GM21526 (cell line): ENCODE results near the gene CNPPD1.

ENCODE experiments used
- ATAC-seq: cut with Tn5 transposase; IDR thresholded peaks from one replicate; pipeline ENCODE4 v1.9.1; 2021; ENCODE audit warnings: moderate library complexity; ENCODE audit not compliant: unreplicated experiment, low FRiP score

CNPPD1 gene

DNA sequence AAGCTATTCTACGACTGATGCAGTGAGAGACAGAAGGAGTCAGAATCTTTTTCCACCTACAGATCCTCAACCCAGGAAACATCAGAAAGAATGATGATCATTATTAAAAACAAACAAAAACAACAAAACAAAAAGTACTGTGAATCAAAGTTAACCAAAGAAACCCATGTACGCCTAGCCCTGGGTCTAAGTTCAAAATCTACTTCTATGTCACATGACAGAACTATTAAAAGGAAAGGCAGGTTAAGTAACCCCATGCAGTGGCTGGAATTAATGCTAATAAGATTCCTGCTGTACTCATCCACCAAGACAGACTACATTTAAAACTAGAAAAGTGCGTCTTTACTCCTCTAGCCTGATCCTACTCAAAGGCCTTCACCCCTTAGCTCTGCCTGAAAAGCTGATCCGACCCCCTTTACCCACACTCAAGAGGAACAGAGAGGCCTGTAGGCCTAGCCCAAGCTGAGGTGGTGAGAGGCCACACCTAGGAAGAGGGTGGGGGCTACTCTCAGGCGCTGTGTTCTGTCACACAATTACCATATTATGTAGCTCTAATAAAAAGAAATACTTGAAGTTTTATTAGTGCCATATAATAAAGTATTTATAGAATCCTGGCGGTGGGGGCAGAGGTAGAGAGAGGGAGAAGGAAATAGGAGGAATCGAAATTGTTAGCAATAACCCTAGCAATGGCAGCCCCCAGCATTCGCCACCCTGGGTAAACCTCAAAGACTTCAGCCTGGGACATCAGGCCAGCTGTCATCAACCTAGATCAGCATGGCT is 53.2 kb downstream of the CNPPD1 start:
- ATAC-seq = no peak

DNA sequence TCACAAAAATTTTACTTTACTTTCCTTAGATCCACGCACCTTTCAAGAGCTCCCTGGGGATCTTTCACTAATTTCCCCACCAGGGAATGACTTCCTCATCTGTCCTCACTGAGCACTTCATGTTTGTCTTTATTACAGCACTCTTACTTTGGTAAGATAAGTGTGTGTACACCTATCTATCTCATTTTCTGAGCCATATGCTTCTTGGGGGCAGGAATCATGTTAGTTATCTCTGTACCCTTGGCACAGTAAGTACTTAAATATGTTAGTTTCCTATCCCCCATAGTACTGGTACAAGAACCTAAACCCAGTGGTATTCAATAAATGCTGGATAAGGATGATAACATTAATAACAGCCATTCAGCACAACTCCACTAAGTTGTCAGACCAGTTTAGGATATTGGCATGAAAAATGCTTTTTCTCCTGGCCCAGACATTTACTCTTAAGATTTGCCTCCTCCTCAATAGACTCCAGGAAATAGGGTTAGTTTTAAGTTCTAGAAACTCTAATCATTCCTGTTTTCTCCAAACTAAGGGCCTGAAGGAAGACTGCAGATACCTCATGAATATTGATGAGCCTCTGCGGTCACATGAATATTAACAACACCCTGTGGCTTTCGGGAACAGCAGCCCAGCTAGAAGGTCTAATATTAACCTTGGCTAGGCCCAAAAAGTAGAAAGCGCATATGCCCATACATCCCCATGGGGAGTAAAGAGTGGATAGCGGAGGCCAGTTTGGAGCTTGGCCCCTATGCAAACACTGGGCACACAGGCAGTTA is 54.3 kb downstream of the CNPPD1 start:
- ATAC-seq = no peak
